Stimulated activated CD4-positive, alpha-beta T cell treated with anti-CD3 and anti-CD28 coated beads, Interleukin-1b, Interleukin-23, amount 100 ng/mL, for 4 hours (primary cell): ENCODE data around the gene SLCO1B1.

ENCODE experiments used
- DNase-seq, 2 donors: peaks; one replicate each; pipeline ENCODE4 v3.0.0-alpha.2; 2020; ENCODE audit warnings: low read depth in 2 of 2

Gene SLCO1B1

GRCh38 chr12:21220266-21220665, 89.3 kb downstream of the SLCO1B1 start:
- DNase-seq, result no peak

- no peak for DNase-seq
These were observed 90.1 kb downstream of the SLCO1B1 start for GRCh38 chr12:21221072-21221471.

GRCh38 chr12:21221778-21222177, 90.8 kb downstream of the SLCO1B1 start:
- DNase-seq, result no peak

- DNase-seq, result no peak
These were observed 92.9 kb downstream of the SLCO1B1 start for GRCh38 chr12:21223930-21224329.

GRCh38 chr12:21234395-21234794, 103.4 kb downstream of the SLCO1B1 start:
- DNase-seq, result no peak

GRCh38 chr12:21239866-21240265, 108.9 kb downstream of the SLCO1B1 start:
- DNase-seq, result no peak

GRCh38 chr12:21248679-21249078, 117.7 kb downstream of the SLCO1B1 start:
- DNase-seq, result no peak

GRCh38 chr12:21252070-21252469, 121.1 kb downstream of the SLCO1B1 start:
- DNase-seq, result no peak

GRCh38 chr12:21257172-21257571, 126.2 kb downstream of the SLCO1B1 start:
- DNase-seq, result no peak

- no peak for DNase-seq
These were observed 133.2 kb downstream of the SLCO1B1 start for GRCh38 chr12:21264232-21264631.

- no peak for DNase-seq
These were observed 134.9 kb downstream of the SLCO1B1 start for GRCh38 chr12:21265932-21266331.

GRCh38 chr12:21276826-21277225, 145.8 kb downstream of the SLCO1B1 start:
- no peak for DNase-seq
